ENCODE data around the gene BTBD9. TPM values are rescaled to one million over a fixed set of nuclear protein-coding genes. Genes with fewer than 3 reads are reported as not detected.

BTBD9 gene
- total RNA-seq, 1 experiment from 2014 or later: 8.9 TPM

- WGBS (ENCODE audit: extremely low coverage, insufficient read length, low lambda C conversion rate): no CpG with 5 or more reads among the region's 6 CpGs
- no peaks in the 10 kb centered on the region for H3K9me3 Mint-ChIP-seq
These were observed 318.9 kb downstream of the BTBD9 start for GRCh38 chr6:38320843-38321242.

More at GRCh38 chr6:38320843-38321242, 318.9 kb downstream of the BTBD9 start:
- H3K23ac ChIP-seq (ENCODE audit: insufficient read length, low read depth, low read length): no peak overlapping the region
- no peaks in the 10 kb centered on the region for H3K27me3 Mint-ChIP-seq (ENCODE audit: low read depth)
- H2BK120ac ChIP-seq (ENCODE audit: low read depth, low read length, poor library complexity, severe bottlenecking): no peak overlapping the region
- no peak overlapping the region for H3K27ac Mint-ChIP-seq
- H2AFZ ChIP-seq (ENCODE audit: low read length): no peak overlapping the region
- H3K36me3 Mint-ChIP-seq (ENCODE audit: insufficient read depth in 1 of 3, low read depth in 3 of 3): no peaks in the 10 kb centered on the region
- H2BK15ac ChIP-seq (ENCODE audit: low read depth, low read length): no peak overlapping the region
- TF ChIP-seq CTCF (conservative IDR thresholded peaks at IDR 0.05): no peak
- no peak overlapping the region for H3K56ac ChIP-seq (ENCODE audit: insufficient read length, low read depth, low read length)
- no peak overlapping the region for H3K4me2 ChIP-seq (ENCODE audit: insufficient read depth, insufficient read length, low read length)
- H3K4ac ChIP-seq (ENCODE audit: low read depth, low read length): no peak overlapping the region
- no peak overlapping the region for H3K4me3 Mint-ChIP-seq
- no peak overlapping the region for H2BK12ac ChIP-seq (ENCODE audit: insufficient read length, low read depth, low read length)
- H3K18ac ChIP-seq (ENCODE audit: insufficient read length, low read depth, low read length): no peak overlapping the region
- no peaks in the 10 kb centered on the region for H3K27me3 ChIP-seq (ENCODE audit: insufficient read depth, low read length)
- no peak overlapping the region for H2BK5ac ChIP-seq (ENCODE audit: insufficient read length, low read length)
- H3K14ac ChIP-seq (ENCODE audit: insufficient read depth, low read length): no peak overlapping the region
- no peak overlapping the region for H2BK20ac ChIP-seq (ENCODE audit: low read depth, low read length, poor library complexity, severe bottlenecking)
- H3K9ac ChIP-seq (ENCODE audit: extremely low read depth, insufficient read length, low read length): no peak overlapping the region
- no peak overlapping the region for H4K8ac ChIP-seq (replicated peaks; ENCODE audit: insufficient read length, low read depth, low read length)
- no peaks in the 10 kb centered on the region for H3K79me2 ChIP-seq (ENCODE audit: insufficient read depth, low read length)
- H4K5ac ChIP-seq (ENCODE audit: insufficient read length, low read depth, low read length): no peak overlapping the region
- no peak overlapping the region for H3K27ac ChIP-seq (ENCODE audit: insufficient read length, low read depth, low read length)
- H3T11ph ChIP-seq (ENCODE audit: low read length): no peak overlapping the region
- no peak overlapping the region for H4K91ac ChIP-seq (ENCODE audit: insufficient read length, low read depth, low read length)
- no peaks in the 10 kb centered on the region for H3K79me1 ChIP-seq (ENCODE audit: insufficient read depth, low read depth, low read length, poor library complexity, severe bottlenecking)
- no peak for DNase-seq
- H3K9me3 ChIP-seq (ENCODE audit: control insufficient read depth, low read depth, low read length): no peaks in the 10 kb centered on the region
- H4K20me1 ChIP-seq (ENCODE audit: control insufficient read depth, insufficient read depth, insufficient read length): no peaks in the 10 kb centered on the region
- no peaks in the 10 kb centered on the region for H3K23me2 ChIP-seq (ENCODE audit: insufficient read length, low read depth, low read length, poor library complexity, severe bottlenecking)
- peaks cover 0 to 9% of the 10 kb centered on the region in 2 experiments; a peak in 1 of 4 replicates for H3K4me1 Mint-ChIP-seq
- no peak overlapping the region for H2AK5ac ChIP-seq (ENCODE audit: insufficient read length, low read length)
- no peaks in the 10 kb centered on the region for H3K4me1 ChIP-seq (ENCODE audit: insufficient read depth, low read length)

All from H9 (cell line).